HepG2 (cell line): ENCODE results near the gene CDH12. TPM values are rescaled to one million over a fixed set of nuclear protein-coding genes. Genes with fewer than 3 reads are reported as not detected.

Experiments used
- ATAC-seq: fragments of 200-7000 bp; cut with Tn5 transposase; 3 replicates; pipeline ENCODE4 v1.9.1; 2020; ENCODE audit warnings: mild to moderate bottlenecking, moderate library complexity
- BruUV-seq: library from RNA; stranded (reverse); fragments of 400-500 nt; replicated peaks from 2 replicates; lab custom pipeline; 2021; lab: Mats Ljungman, UMichigan
- CTCF ChIA-PET: fragments of 300-600 bp; formaldehyde crosslinking; extraction: SDS; loops from one replicate; lab custom pipeline; 2021; ENCODE audit warnings: low total read pairs, inconsistent platforms, low intra/inter-chr PET ratio; lab: Yijun Ruan, JAX
- POLR2A ChIA-PET: fragments of 350-600 bp; sonication (Branson Sonifier 250); formaldehyde crosslinking; loops from one replicate; lab custom pipeline; 2020; ENCODE audit warnings: antibody characterized with exemption, inconsistent platforms; lab: Yijun Ruan, JAX
- DNase-seq: peaks from one replicate; pipeline ENCODE4 v3.0.0-alpha.2; 2015; ENCODE audit warnings: low spot score
- FAIRE-seq: peaks from 3 replicates; lab custom pipeline; 2011; peaks lifted over from hg19 to GRCh38; lab: Jason Lieb, UNC
- H2AFZ ChIP-seq: one replicate; pipeline ENCODE4 v1.6.1; 2011; ENCODE audit warnings: low read length, inconsistent platforms
- H3K27ac ChIP-seq: fragments of 300-600 bp; 3 replicates; pipeline ENCODE4 v1.8.0; 2011; ENCODE audit warnings: mixed run types, mild to moderate bottlenecking, mixed read lengths, low read length, inconsistent platforms; ENCODE audit not compliant: insufficient read depth; ENCODE audit errors: extremely low read length
- H3K27me3 ChIP-seq, 2 experiments: fragments of 200-600 bp in 1 of 2; 2 replicates in 1 of 2; 3 replicates in 1 of 2; pipeline versions ENCODE4 v1.6.0 to v1.8.0; 2011; ENCODE audit warnings: low read length in 2 of 2, mild to moderate bottlenecking in 2 of 2, moderate library complexity in 2 of 2, inconsistent platforms in 1 of 2; ENCODE audit not compliant: insufficient read depth in 2 of 2, control insufficient read depth in 1 of 2
- H3K36me3 ChIP-seq, 2 experiments: fragments of 200-600 bp in 1 of 2; replicated peaks in 1 of 2; 2 replicates in 1 of 2; 3 replicates in 1 of 2; pipeline versions ENCODE4 v1.5.1 to v1.8.0; 2011; ENCODE audit warnings: low read length in 2 of 2, inconsistent platforms in 1 of 2; ENCODE audit not compliant: insufficient read depth in 2 of 2, control insufficient read depth in 1 of 2
- H3K4me1 ChIP-seq: 2 replicates; pipeline ENCODE4 v1.5.1; 2012; ENCODE audit warnings: low read length, inconsistent platforms; ENCODE audit not compliant: insufficient read depth
- H3K4me2 ChIP-seq: 2 replicates; pipeline ENCODE4 v1.6.0; 2011; ENCODE audit warnings: low read depth, low read length, inconsistent platforms
- H3K4me3 ChIP-seq, 3 experiments: fragments of 200-600 bp in 1 of 3; sonication (generic), shearing (Covaris generic) in 1 of 3; replicated peaks in 1 of 3; 2 replicates each; pipeline ENCODE4 v1.5.1; 2011 to 2016; ENCODE audit warnings: low read length in 3 of 3, inconsistent platforms in 2 of 3, low read depth in 2 of 3, mild to moderate bottlenecking in 2 of 3, control low read depth in 1 of 3, mixed read lengths in 1 of 3; ENCODE audit not compliant: insufficient read depth in 1 of 3
- H3K79me2 ChIP-seq: one replicate; pipeline ENCODE4 v1.6.1; 2011; ENCODE audit warnings: low read length, inconsistent platforms; ENCODE audit not compliant: insufficient read depth
- H3K9ac ChIP-seq: 2 replicates; pipeline ENCODE4 v1.6.0; 2011; ENCODE audit warnings: mild to moderate bottlenecking, low read depth, low read length, inconsistent platforms; ENCODE audit not compliant: insufficient read depth
- H3K9me3 ChIP-seq: 2 replicates; pipeline ENCODE4 v1.5.1; 2012; ENCODE audit warnings: mild to moderate bottlenecking, low read length
- H4K20me1 ChIP-seq: 2 replicates; pipeline ENCODE4 v1.6.0; 2011; ENCODE audit warnings: inconsistent platforms, mild to moderate bottlenecking, low read length, moderate library complexity; ENCODE audit not compliant: insufficient read depth
- CBFB ChIP-seq: sonication (generic); formaldehyde crosslinking; IDR thresholded peaks from 2 replicates; pipeline ENCODE4 v1.4.0; 2020; ENCODE audit warnings: missing genetic modification reagents
- FOXK2 ChIP-seq: fragments of 450-650 bp; IDR thresholded peaks from 2 replicates; pipeline ENCODE4 v1.6.1; 2016
- FOXM1 ChIP-seq: sonication (generic); formaldehyde crosslinking; IDR thresholded peaks from 2 replicates; pipeline ENCODE4 v1.5.0; 2020; ENCODE audit warnings: missing genetic modification reagents
- HMG20B ChIP-seq: conservative IDR thresholded peaks from 2 replicates; pipeline ENCODE4 v1.6.1; 2016; ENCODE audit warnings: missing genetic modification reagents, missing compliant biosample characterization
- NFATC3 ChIP-seq: sonication (generic); formaldehyde crosslinking; IDR thresholded peaks from 2 replicates; pipeline ENCODE4 v1.5.1; 2020; ENCODE audit warnings: mild to moderate bottlenecking, missing genetic modification reagents
- NFE2L2 ChIP-seq: fragments of 150-350 bp; IDR thresholded peaks from 2 replicates; pipeline ENCODE4 v1.6.1; 2014; ENCODE audit warnings: low read length
- PBX3 ChIP-seq: sonication (generic); formaldehyde crosslinking; IDR thresholded peaks from 2 replicates; pipeline ENCODE4 v1.8.1; 2023; ENCODE audit warnings: missing genetic modification reagents, inconsistent platforms, borderline replicate concordance
- POLR2AphosphoS2 ChIP-seq: IDR thresholded peaks from 2 replicates; pipeline ENCODE4 v1.6.1; 2011; ENCODE audit warnings: low read depth, low read length, improper control_type of control experiment
- SOX13 ChIP-seq, 3 experiments: fragments of 450-650 bp in 1 of 3; sonication (generic) in 1 of 3; formaldehyde crosslinking in 1 of 3; IDR thresholded peaks in 2 of 3; conservative IDR thresholded peaks in 1 of 3; 2 replicates each; pipeline versions ENCODE4 v1.5.0 to v1.6.1; 2016 to 2020; ENCODE audit warnings: antibody characterized with exemption in 1 of 3, mild to moderate bottlenecking in 1 of 3, missing compliant biosample characterization in 1 of 3, missing genetic modification reagents in 1 of 3, moderate library complexity in 1 of 3
- ZBTB8A ChIP-seq: sonication (generic); formaldehyde crosslinking; IDR thresholded peaks from 2 replicates; pipeline ENCODE4 v1.4.0; 2020; ENCODE audit warnings: mild to moderate bottlenecking, low read depth, missing genetic modification reagents, borderline replicate concordance
- ZFP82 ChIP-seq: sonication (generic); formaldehyde crosslinking; IDR thresholded peaks from 2 replicates; pipeline ENCODE4 v1.5.1; 2020; ENCODE audit warnings: mild to moderate bottlenecking, missing genetic modification reagents, borderline replicate concordance
- ZNF34 ChIP-seq: sonication (generic); formaldehyde crosslinking; IDR thresholded peaks from 2 replicates; pipeline ENCODE4 v1.4.0; 2020; ENCODE audit warnings: mild to moderate bottlenecking, missing genetic modification reagents, borderline replicate concordance
- ZNF44 ChIP-seq: sonication (generic); formaldehyde crosslinking; IDR thresholded peaks from 2 replicates; pipeline ENCODE4 v1.5.1; 2020; ENCODE audit warnings: mild to moderate bottlenecking, missing genetic modification reagents
- WGBS: methylation state at CpG from one replicate; pipeline ENCODE4 v1.1.6; 2017; ENCODE audit warnings: low lambda C conversion rate; 5-methylcytosine and 5-hydroxymethylcytosine counted together
- in situ Hi-C: cut with HindIII; loops from 2 replicates; pipeline ENCODE4 v1.10.0; 2017; ENCODE audit warnings: low pct_unique_long_range_greater_than_20kb; ENCODE audit not compliant: extremely low pct_ligation_motif_present
- intact Hi-C: fragments of 100-400 bp; cut with micrococcal nuclease; formaldehyde crosslinking; loops from one replicate; pipeline ENCODE4 v1.10.0; 2022; ENCODE audit not compliant: unreplicated experiment
- polyA plus RNA-seq, 8 experiments: library from polyadenylated mRNA; depleted of rRNA in 3 of 8; stranded (reverse) in 7 of 8; unstranded in 1 of 8; fragments of >200 nt; fragmentation: Illumina TruSeq in 4 of 8; extraction: Trizol in 4 of 8; gene quantifications; 2 replicates each; pipeline versions ENCODE4 v1.2.1 to v1.2.3, GENCODE V29; 2011 to 2016; ENCODE audit warnings: low read depth in 4 of 8, missing spikeins in 1 of 8, mixed read lengths in 1 of 8; ENCODE audit not compliant: insufficient read depth in 1 of 8
- total RNA-seq, 5 experiments: library from RNA; depleted of rRNA; stranded (reverse); fragments of >200 nt; fragmentation: Illumina TruSeq; extraction: Trizol; gene quantifications; 2 replicates each; pipeline ENCODE4 v1.2.3, GENCODE V29; 2016; ENCODE audit warnings: low read depth in 1 of 5
- TF ChIP-seq, protein P1 (sequence below): sonication (generic); formaldehyde crosslinking; IDR thresholded peaks from 2 replicates; pipeline ENCODE4 v1.8.0; 2022; ENCODE audit warnings: mild to moderate bottlenecking, missing genetic modification reagents; ENCODE audit not compliant: insufficient replicate concordance

CDH12 gene
- total and polyA plus RNA-seq, 2 of the 13 experiments (the other 11 are each of a cell fraction or from before 2014, with no cell fraction given) = not detected

- no peak overlapping the region for H3K4me2 ChIP-seq
- intact Hi-C loops (no loop called here), in situ Hi-C loops (no loop called here)
- POLR2A ChIA-PET = no interaction called here
- FAIRE-seq (no peak), ATAC-seq (no peak), DNase-seq (no peak)
- CTCF ChIA-PET = no interaction called here
- no peak overlapping the region for H3K27ac ChIP-seq
- peaks cover 5% of the 10 kb centered on the region; the same call in 1 of the 2 replicates for H3K9me3 ChIP-seq
- no peaks in the 10 kb centered on the region for H3K27me3 ChIP-seq
- H4K20me1 ChIP-seq = no peaks in the 10 kb centered on the region
- H3K79me2 ChIP-seq = no peaks in the 10 kb centered on the region
- H3K36me3 ChIP-seq = no peaks in the 10 kb centered on the region
- no peak overlapping the region for H3K4me3 ChIP-seq
- H3K9ac ChIP-seq = no peak overlapping the region
- no peaks in the 10 kb centered on the region for H3K4me1 ChIP-seq
- H2AFZ ChIP-seq = no peak overlapping the region
- no TSS peak for BruUV-seq
- TF ChIP-seq ZNF44 (no peak), FOXK2 (no peak), HMG20B (CRISPR knock-in tag) (no peak), NFE2L2 (no peak), ZFP82 (CRISPR knock-in tag) (no peak), CBFB (CRISPR knock-in tag) (no peak), ZBTB8A (no peak), SOX13 (IDR thresholded peaks at IDR 0.05) (no peak), SOX13 (CRISPR knock-in tag; conservative IDR thresholded peaks at IDR 0.05 in 1 of 2, IDR thresholded peaks at IDR 0.05 in 1 of 2) (no peak), NFATC3 (no peak), PBX3 (CRISPR knock-in tag) (no peak), POLR2AphosphoS2 (no peak), ZNF34 (CRISPR knock-in tag) (no peak), FOXM1 (CRISPR knock-in tag) (no peak)
- TF ChIP-seq, protein P1, sequence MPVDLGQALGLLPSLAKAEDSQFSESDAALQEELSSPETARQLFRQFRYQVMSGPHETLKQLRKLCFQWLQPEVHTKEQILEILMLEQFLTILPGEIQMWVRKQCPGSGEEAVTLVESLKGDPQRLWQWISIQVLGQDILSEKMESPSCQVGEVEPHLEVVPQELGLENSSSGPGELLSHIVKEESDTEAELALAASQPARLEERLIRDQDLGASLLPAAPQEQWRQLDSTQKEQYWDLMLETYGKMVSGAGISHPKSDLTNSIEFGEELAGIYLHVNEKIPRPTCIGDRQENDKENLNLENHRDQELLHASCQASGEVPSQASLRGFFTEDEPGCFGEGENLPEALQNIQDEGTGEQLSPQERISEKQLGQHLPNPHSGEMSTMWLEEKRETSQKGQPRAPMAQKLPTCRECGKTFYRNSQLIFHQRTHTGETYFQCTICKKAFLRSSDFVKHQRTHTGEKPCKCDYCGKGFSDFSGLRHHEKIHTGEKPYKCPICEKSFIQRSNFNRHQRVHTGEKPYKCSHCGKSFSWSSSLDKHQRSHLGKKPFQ (CRISPR knock-in tag) = no peak
- WGBS = 8% methylated on average over 1 of the region's 1 CpG
Measured at GRCh38 chr5:22465616-22466015, 387.5 kb downstream of the CDH12 start.
